Activated T-helper 9 cell treated with anti-CD3 and anti-CD28 coated beads, Interleukin-2, amount 50 U/mL, for 16 hours (primary cell): ENCODE results near the gene AHCY.
"Not testable (repeated sequence)": the region's sequence is repeated elsewhere in the genome, so short reads cannot be mapped to it uniquely, and the experiment has no call there.

Source experiments
- DNase-seq: peaks from one replicate; pipeline ENCODE4 v3.0.0-alpha.2; 2020; ENCODE audit warnings: low read depth

The AHCY gene

DNA sequence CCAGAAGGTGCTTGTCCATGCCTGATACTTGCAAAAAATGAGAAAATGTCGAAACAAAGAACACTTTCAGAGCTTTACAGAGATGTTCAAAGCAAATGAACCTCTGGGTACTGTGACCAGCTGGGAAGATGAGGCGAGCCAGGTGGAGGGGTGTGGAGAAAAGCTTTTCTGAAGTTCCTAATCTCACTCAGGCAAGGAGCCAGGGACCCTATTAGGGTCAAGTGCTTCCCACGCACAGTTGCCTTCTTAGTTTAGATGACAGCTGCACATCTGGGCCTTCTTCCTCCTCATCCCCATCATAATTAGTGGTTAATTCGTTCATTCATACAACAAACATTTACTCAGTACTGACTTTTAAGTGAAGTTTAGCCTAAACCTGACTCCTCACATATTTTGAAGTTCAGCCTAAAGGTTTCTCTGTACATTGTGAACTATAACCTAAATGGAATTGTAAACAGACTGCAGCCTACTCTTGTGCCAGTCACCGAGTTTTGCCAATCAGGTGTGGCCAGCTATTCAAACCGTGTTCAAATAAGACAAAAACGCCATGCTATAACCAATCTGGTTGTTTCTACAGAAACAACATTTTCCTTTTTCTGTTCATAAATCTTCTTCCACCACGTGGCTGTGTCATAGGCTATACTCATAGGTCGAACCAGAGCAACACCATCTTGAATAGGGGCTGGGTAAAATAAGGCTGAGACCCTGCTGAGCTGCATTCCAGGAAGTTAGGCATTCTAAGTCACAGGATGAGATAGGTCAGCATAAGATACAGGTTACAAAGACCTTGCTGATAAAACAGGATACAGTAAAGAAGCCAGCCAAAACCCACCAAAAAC is 19.3 kb upstream of the AHCY start:
- DNase-seq = no peak

DNA sequence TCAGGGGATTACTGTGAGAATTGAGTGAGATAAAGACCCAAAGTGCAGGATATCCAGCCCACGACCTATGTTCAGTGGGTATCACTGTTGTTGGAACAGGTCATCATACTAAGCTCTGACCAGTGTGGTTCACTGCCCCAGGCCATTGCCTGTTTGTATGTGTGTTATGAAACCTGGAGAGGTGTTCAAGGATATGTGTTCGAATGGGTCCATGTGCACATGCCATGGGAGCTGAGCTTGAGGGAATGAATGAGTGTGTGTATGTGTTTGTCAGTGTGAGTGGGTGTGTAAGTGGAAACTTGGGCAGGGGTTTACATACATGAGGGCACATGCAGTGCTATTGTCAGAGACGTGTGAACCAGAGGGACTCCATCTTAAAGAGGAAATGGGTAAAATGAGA is 17.7 kb upstream of the AHCY start:
- no peak for DNase-seq

DNA sequence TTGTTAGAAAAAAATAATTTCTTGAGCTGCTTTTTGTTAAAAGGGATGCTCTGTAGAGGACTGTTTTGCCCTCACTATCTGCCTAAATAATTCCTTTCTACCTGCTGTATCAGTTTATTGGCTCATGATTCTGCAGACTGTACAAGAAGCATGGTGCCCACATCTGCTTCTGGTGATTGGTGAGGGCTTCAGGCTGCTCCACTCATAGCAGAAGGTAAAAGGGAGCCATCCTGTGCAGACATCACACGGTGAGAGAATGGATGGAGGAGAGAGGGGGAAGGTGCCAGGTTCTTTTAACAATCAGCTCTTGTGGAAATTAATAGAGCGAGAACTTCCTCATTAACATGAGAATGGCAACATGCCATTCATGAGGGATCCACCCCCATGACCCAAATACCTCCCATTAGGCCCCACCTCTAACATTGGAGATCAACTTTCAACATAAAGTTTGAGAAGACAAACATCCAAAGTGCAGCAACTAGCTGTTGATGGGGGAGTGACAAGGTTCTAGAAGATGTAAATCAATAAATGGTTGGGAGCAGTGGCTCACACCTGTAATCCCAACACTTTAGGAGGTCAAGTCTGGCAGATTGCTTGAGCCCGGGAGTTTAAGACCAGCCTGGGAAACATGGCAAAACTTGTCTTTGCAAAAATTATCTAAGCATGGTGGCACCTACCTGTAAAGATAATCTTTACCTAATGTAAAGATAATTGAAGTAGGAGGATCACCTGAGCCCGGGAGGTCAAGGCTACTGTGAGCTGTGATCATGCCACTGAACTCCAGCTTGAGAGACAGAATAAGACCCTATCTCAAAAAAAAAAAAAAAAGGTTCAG is 15.7 kb upstream of the AHCY start:
- no peak for DNase-seq

DNA sequence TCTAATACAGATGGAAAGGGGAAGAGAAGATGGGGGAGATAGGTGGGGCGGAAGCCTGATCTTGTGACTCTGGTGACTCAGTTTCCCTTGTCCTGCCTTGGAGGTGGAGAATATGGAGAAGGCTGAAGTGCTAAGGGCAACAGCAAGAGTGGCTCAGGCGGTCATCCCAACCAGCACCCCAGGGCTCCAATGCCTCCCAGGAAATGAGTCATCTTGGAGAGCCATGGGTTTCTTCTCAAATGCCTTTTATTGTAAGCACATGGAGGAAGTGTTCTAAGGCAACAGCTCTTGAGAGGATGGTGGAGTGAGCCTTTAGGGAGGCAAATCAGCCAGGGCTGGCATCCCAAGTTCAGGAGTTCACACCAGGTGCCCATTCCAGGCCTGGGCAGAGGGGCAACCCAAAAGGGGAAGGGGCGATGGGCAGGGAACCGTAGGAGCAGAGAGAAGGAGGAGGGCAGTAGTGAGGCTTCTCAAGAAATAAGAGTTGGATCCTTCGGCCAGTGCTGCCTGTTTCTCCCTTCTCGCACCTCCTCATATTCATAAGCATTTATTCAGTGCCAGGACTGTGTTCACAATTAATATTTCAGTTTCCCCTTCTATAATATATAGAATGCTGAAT is 13.2 kb upstream of the AHCY start:
- no peak for DNase-seq

DNA sequence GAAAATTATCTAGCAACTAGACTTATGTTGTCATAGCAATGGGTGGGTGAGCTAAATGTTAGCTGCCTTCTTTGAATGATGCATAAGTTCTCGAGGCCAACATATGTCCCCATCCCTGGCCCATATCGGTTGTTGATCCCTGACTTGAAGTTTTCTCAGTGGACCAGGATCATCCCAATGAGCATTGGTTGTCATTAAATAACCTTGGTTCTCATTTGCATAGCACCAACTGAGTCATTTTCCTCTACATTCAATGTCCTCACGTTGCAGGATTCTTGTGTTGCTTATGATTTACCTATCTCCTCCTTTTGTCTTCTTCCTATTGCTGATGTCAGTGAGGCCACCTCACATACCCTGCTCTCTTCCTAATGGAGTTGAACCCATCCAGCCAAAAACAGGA is 12.1 kb upstream of the AHCY start:
- no peak for DNase-seq

DNA sequence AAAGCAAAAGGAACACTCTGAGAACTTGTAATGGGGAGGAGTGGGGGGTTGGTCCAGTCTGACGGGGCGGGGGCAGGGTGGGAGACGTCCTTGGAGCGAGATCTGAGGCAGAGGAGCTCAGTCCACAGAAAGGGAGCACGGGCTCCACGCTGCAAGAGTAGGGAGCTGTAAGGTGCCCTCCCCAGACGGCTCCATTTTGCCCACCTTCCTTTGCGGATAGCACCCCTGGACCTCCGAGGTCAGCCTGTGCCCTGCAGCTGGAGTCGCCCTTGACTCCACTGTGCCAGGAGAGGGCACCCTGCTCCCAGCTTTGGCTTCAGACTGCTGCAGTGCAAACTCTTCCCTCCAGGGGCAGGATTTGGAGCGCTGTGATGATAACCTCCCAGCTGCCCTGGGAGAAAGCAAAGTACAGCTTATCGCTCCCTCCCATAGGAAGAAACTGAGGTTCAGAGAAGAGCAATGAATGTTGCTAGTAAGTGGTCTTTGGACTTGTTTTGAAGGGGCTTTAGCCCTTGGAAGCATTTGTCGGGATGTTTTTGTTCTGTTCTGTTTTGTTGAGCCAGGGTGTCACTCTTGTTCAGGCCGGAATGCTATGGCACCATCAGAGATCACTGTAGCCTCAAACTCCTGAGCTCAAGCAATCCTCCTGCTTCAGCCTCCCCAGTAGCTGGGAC is 9.5 kb upstream of the AHCY start:
- DNase-seq = peak; percentile 75

DNA sequence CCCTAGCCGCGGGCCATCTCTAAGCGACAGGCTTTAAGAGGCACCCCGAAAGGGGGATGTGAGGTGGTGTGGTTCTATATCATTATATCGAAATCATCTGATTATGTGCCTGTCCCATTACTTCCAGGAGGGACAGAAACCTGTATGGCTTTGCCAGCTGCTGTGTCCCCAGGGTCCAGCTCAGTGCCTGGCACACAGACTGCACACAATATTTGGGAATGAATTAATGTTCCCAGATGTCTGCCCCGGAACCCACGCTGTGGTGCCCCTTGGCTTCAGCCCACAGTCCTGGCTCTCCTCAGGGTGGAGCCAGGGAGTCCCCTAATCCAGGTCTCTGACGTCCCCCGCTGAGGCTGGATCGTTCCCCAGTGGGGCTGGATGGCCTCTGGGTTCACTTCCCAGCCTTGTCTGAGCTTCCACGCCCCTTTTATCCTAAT is 8.9 kb upstream of the AHCY start:
- DNase-seq = no peak

DNA sequence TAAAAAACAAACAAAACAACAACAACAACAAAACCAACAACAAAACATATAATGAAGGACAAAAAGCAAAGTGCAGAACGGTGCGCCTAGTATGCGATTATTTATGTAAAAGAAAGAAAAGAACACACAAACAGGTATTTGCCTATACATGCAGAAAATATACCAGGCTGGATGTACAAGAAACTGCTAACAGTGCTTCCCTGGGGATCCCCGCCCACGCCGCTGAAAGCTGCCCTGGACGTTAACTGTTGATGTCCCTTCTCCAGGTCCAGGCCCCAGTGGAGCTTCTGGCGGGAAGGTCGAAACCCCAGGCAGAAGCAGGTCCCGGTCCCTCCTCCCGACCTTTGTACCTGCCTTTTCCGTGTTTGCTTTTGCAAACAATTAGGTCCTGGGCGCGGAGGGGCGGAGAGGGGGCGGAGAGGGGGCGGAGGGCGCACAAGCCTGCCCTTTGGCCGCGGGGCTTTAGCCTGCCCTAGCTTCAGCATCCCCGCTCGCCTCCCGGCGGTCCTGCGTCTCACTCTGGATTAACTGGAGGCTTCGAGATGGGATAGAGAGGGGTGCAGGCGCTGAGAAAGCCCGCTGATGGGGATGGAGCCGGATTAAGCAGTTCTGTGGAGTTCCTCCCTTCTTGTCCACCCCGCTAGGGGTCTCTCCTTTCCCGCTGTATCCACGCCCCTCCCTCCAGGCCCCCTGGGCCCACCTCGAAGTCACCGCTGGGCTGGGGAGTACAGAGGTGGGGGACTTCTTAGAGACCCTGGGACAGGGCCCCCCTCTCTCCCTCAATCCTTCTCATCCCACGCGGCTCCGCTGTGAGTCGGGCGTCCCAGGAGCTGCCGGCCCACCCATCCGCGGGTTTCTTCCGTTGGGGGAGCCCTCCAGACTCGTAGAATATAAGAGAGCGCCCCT is 8.2 kb upstream of the AHCY start:
- DNase-seq = no peak

DNA sequence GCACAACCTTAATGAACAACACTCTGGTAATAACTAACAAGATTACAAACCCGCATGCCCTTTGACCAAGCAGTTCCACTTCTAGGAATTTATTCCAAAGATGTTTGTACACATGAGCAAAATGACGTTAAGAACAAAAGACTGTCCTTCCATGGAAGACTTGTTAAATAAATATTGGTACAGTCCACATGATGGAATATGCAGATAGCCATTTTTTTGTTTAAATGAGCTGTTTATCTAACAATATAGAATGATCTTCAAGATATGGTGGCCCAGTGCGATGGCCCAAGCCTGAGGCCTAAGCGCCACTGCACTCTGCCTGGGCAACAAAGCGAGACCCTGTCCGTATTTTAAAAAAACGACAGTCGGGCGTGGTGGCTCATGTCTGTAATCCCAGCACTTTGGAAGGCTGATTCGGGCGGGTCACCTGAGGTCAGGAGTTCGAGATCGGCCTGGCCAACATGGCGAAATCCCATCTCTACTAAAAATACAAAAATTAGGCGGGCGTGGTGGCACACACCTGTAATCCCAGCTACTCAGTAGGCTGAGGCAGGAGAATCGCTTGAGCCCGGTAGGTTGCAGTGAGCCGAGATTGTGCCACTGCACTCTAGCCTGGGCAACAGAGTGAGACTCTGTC is 7.4 kb upstream of the AHCY start:
- no peak for DNase-seq

DNA sequence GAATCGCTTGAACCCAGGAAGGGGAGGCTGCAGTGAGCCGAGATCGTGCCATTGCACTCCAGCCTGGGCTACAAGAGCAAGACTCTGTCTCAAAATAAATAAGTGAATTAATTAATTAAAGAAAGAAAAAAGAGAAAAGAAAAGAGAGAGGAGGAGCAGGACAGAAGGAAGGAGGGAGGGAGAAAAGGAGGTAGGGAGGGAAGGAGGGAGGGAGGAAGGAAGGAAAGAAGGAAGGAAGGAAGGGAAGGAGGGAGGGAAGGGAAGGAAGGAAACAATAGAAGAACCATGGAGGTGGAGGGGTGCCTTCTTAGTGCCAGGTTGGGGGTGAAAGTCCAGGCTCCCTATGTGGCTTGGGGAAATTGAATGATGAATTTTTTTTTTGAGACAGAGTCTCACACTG is 6.5 kb upstream of the AHCY start:
- no peak for DNase-seq

DNA sequence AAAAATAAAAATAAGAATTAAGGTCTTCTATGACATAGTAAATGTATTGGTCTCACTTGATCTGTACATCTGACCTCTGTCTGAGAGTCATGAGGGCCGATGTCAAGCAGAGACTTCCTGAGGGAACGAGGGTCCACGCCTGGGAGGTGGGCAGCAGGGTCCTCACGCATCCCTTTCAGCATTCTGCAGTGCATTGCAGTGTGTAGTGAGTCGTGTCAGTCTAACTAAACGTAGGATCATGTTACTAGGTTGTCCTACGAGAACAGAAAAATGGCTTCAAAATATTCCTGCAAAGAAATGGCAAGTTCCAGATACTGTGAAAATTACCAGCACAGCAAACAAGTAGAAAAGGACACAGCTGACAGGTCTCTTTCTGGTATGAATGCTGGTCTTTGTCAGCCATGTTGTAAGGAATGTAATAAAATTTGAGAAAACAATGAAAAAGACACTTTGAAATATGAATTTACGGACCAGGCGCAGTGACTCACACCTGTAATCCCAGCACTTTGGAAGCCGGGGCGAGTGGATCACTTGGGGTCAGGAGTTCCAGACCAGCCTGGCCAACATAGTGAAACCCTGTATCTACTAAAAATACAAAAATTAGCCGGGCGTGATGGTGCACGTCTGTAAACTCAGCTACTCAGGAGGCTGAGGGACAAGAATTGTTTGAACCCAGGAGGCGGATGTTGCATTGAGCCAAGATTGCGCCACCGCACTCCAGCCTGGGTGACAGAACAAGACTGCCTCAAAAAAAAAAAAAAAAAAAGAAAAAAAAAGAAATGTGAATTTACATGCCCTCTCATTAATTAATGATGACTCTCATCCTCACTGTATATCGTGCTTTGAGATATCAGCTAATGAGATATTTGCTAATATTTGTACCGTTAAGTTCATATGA is 2.4 kb upstream of the AHCY start:
- no peak for DNase-seq

DNA sequence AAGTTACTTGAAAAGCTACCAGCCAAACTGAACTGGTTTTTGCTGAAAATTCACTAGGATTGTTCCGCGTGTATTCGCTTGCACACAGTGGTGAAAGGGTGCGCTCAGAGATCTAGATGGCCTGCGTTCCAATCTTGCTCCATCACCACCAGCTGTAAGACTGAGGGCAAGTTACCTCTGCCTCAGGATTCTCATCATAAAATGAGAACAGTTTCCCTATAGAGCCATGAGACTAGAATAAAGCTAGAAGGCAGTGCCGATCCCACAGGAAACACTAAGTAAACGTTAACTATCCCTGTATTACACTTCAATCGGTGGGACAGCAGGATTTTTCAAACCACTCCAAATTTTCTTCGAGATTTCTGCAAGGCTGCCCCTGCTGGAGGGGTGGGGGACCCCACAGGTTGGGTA is 838 bp downstream of the AHCY start:
- no peak for DNase-seq

DNA sequence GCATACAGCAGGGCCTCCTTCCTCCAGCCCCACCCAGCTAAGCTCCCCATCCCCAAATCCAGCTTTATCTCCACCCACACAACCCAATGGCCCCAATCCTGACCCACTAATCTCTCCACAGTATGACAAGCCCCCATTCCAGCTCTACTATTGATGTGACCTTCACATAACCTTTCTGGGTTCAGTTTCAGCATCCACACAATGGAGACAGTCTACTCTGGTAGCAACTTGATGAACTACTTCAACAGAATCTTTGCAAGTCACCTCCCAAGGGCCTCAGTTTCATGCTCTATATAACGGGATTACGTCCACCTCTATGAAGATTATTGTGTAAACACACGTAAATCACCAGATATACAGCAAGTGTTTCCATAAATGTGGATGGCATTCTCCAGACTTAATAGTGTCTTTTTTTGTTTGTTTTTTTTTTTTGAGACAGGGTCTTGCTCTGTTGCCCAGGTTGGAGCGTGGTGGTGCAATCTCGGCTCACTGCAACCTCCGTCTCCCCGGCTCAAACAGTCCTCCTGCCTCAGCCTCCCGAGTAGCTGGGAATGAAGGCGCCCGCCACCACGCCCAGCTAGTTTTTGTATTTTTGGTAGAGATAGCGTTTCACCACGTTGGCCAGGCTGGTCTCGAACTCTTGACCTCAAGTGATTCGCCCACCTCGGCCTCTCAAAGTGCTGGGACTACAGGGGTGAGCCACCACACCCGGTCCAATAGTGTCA is 1.4 kb downstream of the AHCY start:
- DNase-seq = no peak

DNA sequence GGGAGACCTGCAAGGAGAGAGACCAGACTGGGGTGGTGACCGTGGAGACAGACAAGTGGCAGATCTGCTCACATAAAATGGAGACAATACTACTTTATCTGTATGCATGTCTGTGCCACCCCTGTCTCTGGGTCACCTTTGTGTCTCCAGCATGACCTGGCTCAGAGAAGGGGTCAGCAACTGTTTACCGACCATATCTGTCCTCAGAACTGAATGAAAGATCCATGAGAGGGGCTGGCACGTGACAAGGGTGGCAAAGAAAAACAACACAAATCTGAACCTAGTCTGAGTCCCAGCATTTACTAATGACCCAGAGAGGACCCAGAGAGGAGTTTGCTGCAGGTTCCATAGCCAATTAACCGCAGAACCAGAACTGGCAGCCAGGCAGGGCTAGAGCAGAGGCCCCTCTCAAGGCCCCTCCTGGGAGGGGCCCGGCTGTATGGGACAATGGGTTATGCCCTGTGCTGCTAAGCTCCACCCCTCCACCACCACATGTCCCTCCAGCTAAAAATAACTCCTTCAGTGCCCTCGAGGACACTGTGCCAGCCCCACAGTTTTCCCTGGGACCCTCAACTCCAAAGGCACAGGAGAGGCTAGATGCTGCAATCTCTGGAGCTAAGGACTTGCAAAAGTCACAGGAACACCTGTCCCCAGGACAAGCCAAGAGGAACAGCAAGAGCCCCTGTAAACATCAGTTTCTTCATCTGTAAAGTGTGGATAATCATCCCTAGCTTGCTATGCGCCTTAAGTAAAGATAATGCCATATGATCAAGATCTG is 2.2 kb downstream of the AHCY start:
- no peak for DNase-seq

DNA sequence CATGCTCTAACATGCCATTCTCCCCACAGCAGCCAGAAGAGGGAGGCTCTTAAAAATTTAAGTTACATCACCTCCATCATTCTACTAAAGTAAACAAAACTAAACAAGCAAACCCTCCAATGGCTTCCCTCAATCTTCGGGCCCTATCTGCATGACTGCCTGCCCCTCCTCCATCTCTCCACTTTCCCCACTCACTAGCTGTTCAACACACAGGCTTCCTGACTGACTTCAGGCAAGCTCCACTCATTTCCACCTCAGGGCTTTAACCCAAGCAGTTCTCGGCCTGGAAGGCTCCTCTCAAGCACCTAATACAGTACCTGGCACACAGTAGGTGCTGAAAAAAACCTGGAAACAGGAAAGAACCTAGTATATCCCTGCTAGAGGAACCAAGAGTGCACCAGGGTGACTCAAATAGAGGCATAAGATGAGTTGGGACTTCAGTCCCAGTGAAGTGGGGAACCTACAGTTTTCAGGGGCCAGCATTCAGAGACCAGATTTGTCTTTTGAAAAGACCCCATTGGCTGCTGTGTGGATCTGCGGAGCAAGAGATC is 2.8 kb downstream of the AHCY start:
- DNase-seq = no peak

DNA sequence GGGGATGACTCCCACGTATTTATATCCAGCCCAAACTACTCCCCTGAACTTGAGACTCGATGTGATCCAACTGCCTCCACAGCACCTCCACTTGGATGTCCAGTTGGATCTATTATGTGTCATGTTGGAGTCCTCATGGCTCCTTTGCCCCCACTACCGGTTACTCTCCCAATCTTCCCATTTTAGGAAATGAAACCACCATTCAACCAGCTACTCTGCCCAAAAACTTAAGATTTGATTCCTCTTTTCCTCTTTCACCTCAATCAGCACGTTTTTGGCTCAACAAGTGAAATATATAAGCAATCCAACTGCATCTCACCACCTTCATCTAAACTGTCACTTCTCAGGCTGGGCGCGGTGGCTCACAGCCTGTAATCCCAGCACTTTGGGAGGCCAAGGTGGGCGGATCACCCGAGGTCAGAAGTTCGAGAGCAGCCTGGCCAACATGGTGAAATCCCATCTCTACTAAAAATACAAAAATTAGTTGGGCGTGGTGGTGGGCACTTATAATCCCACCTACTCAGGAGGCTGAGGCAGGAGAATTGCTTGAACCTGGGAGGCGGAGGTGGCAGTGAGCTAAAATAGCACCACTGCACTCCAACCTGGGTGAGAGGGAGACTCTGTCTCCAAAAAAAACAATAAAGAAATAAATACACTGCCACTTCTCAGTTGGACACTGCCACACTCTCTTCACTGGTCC is 3.4 kb downstream of the AHCY start:
- DNase-seq = no peak

DNA sequence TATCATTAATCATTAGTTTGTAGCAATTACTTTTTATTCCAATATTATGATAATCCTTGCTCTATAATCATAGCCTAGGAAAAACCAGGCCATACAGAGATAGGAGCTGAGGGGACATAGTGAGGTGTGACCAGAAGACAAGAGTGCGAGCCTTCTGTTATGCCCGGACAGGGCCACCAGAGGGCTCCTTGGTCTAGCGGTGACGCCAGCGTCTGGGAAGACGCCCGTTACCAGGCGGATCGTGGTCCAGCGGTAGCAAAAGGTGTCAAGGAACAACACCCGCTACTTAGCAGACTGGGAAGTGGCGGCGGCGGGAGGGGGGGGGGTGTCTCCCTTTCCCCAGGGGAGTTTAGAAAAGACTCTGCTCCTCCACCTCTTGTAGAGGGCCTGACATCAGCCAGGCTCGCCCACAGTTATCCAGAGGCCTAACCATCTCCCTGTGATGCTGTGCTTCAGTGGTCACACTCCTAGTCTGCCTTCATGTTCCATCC is 4.8 kb downstream of the AHCY start:
- DNase-seq = not testable (repeated sequence)
